HG03045 (cell line): ENCODE data around the gene CCDC91.

Experiments
- ATAC-seq: cut with Tn5 transposase; IDR thresholded peaks from one replicate; pipeline ENCODE4 v1.9.1; 2021; ENCODE audit warnings: mild to moderate bottlenecking, moderate library complexity; ENCODE audit not compliant: unreplicated experiment

CCDC91 gene

DNA sequence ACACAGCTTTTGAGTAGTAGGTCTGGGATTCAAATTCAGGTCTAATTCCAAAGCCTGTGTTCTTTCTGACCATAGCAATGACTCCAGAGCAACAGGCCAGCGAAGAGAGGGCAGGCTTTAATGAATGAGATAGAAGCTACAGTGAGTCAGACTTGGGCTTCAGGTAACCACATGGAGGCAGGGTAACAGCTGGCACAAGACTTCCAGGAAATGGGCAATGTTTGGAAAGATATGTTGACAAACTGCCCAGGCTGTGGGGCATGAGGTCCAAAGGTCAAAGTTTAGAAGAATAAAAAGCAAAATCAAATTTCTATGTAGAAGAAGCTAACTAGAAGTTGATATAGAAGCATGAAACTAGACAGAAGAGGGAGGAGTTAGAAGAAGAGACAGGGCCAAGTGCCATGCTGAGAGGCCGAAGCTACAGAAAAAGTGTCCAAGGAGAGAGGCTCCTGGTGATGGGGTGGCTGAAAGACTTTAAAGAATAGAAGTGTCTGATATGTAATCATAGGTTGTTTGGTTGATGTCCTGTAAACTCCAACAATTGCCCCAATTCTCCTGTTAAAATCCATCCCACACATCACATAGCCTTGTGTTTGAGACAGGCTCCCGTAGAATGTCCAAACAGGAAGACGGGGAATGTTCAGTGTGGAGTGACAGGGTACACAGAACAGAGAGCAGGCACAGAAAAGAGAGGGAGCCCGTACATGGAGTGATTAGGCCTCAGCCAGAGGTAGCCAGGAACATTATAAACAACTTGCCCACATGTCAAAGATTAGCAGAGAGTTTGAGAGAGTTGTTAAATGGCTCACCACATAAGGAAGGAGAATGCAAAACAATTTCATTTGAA is 384.7 kb downstream of the CCDC91 start:
- ATAC-seq, result no peak

DNA sequence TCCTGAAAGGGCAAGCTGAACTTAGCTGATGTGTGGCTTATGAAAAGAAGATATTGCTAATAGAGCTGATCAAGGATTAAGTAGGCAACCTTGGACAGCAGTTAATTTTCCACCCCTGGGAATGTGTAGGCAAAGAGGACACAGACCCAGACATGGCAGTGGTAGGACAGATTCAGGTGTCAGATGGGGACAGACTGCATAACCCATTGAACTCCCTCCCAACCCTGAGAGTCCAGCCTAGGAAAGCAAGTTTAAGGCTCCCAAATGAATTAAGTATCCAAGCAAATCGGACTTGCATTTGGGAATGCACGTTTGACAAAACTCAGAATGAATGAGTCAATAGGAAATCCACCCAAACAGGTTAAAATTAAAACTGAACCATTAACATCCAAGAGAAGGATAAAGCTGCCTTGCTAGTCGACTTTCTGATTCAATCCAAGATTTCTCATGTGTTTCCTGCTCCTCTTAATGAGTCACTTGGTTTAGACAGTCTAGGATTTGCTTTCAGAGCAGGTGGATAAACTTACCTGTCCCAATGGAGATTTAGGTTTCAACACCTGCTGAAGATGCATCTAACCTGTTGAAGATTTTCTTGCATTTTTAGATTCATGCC is 385.4 kb downstream of the CCDC91 start:
- ATAC-seq, result no peak

GRCh38 chr12:28578361-28578760 is 388.1 kb downstream of the CCDC91 start:
- ATAC-seq, result no peak

- no peak for ATAC-seq
These were observed 388.6 kb downstream of the CCDC91 start for GRCh38 chr12:28578833-28579252.

DNA sequence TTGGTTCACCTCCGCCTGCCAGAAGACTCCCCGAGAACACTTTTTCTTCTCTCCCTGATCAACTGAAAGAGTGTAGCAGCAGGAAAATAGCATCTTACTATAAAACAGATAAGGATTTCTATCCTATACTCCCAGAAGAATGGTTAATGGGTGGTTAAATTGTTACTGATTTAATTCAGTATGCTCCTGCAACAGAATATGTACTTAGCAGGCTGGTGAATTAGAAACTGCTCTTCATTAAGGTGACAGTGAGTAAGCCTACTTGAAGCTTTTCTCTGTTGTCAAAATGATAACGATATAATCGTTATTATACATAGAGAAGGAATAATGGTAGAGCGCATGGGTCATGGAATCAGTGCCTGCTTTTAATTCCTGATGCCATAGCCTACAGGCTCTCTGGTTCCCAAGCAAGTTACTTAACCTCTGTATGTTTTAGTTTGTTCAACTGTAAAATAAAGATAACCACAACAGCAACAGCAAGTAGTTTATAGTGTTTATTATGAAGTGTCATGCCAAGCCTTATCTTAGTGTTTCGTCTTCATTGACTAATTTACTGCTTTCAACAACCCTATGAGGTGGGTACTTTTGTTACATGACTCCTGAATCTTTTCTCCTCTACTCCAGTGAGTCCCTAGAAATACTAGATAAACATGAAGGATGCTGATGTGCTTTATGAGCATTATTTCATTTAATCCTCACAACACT is 392.6 kb downstream of the CCDC91 start:
- ATAC-seq, result no peak

DNA sequence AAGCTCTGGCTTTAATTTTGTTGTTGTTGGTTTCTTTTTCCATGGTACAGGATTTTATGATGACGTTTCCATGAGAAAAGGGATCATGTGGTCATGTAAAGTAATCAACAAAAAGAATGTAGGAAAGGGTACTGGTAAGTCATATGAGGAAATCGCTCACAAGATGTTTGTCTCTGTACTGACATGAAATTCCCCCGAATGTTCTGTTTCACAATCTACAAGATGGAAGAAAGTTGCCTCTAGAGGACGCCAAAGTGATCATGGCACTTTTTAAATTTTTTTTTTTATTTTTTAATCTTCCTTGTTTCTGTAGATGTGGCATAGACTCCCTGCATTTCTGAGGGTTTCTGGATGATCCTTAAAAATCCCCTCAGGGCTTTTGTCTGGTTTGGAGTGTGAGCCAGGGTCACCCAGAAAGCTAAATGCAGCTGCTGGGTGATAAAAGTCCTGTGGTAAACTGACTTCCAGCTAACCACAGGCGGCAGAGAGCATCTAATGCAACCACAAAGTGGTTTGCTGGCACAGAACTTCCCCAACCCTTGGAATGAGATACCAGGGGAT is 393.5 kb downstream of the CCDC91 start:
- ATAC-seq, result no peak

DNA sequence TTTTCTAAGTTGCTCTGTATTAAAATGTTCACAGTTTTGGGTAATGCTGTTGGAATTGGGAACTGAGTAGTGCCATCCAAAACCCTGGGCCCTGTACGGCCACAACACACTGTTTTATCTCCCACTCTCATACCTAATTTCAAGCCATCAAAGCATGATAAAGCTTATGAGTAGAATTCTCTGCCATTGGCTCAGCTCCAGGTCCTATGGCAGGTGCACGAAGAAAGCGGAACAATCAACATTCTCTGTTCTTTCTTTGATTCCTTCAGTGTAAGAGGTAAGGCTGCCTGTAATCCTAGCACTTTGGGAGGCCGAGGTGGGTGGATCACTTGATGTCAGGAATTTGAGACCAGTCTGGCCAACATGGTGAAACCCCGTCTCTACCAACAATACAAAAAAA is 394.9 kb downstream of the CCDC91 start:
- ATAC-seq, result no peak

DNA sequence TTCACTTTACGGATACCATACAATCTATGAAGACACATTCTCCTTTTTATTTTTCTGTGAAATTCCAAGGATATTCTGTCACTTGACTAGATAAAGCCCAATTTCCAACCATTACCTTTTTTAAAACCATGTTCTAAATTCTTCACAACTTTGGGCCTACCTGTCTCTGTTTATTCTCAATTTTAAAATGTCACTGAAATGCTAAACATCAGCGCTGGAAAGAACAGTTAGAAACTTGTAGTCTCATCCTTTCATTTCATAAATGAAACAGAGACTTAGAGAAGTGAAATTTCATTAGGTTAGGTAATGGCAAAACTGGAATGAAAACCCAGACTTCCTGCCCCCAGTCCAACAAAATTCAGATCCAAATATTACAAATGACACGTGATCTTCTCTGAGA is 396.2 kb downstream of the CCDC91 start:
- ATAC-seq, result no peak

DNA sequence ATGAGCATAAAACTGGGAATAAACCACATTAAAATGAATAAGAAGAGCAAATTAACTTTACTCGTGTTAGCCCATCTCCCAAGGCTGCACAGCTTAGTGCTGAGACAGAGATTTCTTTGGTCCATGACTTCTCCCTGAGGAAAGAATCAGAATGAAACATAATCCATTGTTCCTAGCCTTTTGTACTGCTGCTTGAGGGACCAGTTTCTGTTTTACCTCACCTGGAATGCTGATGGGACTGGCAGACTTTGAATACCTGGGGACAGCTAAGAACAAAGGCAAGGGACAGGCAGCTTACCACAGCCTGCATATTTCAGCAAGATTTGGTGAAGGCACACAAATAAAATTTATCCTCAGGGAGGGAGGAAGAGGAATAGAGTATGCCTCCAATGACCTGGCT is 401.6 kb downstream of the CCDC91 start:
- no peak for ATAC-seq
